Suppressor macrophage (primary cell): Measurements from ENCODE around the gene PRR5.
"Not testable (repeated sequence)": the region's sequence is repeated elsewhere in the genome, so short reads cannot be mapped to it uniquely, and the experiment has no call there.

Experiments
- DNase-seq, 4 experiments: peaks; one replicate each; pipeline ENCODE4 v3.0.0-alpha.2; 2020 to 2022

Gene PRR5

GRCh38 chr22:44676066-44676440 is 26.0 kb upstream of the PRR5 start:
- not testable (repeated sequence) for DNase-seq

DNA sequence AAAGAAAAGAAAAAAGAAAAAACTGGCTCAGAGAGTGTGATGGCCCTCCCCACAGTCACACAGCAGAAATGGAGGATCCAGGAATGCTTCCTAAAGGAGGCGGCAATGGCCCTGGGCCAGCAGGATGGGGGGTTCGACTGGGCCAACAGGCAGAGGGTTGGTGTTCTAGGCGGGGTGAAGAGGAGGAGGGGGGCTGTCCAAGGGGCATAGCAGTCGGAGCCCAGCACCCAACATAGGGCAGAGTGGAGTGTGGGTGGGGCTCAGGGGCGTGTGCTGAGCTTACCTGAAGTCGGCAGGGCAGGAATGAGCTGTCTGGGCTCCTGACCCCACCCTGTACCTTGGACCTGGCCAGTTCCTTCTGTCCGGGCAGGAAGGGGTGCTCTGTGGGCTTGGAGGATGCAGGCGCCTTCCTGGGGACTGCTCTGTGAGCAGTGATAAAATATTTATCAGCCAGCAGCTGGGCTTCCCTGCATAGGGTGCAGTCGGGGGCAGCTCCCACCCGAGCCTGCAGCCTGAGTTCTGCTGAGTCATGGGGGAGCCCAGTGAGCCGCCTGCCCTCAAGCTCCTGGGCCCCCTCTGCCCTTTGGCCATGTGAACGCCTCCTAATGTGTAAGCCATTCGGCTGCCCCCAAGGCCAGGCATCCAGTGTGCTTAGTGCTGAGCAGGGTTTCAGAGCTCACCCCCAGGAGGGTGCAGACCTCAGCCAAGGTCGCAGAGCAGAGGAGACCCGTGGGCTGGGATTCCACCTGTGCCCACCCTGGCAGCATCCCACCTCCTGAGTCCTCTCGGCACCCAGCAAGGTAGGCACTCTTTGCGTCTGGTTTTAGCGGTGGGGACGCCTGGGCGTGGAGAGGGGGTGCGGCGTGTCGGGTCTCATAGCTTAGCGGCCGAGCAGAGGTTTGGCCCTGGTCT is 25.3 kb upstream of the PRR5 start:
- peak in 2 of 4 experiments; percentile 27 to 36 for DNase-seq

DNA sequence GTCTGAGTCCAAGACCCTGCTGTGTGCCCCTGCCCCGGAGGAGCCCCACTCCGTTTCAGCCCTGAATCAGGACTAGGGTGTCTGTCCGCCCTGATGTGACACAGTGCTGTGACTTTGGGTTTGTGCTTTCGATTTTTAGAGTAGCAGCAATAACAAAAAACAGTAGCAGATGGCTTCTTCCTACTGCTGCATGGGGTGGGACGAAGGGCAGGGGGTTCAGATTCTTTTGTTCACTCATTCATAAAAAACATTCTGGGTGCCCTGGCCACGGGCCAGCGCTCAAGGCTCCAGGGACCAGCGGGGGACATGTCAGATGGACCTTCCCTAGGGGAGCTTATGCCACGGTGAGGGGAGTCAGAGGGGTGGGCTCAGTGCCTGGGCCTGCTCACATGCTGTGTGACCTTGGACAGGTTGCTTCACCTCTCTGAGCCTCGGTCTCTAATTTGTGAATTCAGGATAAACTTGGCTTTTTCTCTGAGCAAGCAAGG is 24.6 kb upstream of the PRR5 start:
- no peak for DNase-seq

GRCh38 chr22:44677871-44678555 is 24.0 kb upstream of the PRR5 start:
- no peak for DNase-seq

- no peak for DNase-seq
Observed at GRCh38 chr22:44678556-44679305, 23.3 kb upstream of the PRR5 start.

GRCh38 chr22:44679306-44679647 is 22.7 kb upstream of the PRR5 start:
- not testable (repeated sequence) for DNase-seq

GRCh38 chr22:44680058-44680457 is 21.9 kb upstream of the PRR5 start:
- no peak for DNase-seq

DNA sequence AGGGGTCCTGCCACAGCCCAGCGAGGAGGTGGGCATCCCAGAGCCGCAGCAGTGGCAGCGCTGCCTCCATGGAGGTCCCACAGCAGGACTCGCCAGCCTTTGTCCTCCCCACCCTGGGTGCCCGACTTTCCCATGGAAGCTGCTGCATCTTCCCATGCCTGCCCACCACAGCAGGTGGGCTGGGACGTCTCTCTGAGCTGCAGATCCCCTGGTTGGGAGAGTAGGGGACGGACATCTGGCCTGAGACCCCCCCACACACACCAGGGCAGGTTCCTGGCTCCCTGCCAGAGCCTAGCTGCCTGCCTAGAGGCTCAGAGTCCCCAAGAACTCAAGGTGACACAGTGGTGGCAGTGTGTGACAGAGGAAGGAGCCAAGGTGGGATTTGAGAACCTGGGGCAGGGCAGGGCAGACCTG is 21.5 kb upstream of the PRR5 start:
- no peak for DNase-seq

DNA sequence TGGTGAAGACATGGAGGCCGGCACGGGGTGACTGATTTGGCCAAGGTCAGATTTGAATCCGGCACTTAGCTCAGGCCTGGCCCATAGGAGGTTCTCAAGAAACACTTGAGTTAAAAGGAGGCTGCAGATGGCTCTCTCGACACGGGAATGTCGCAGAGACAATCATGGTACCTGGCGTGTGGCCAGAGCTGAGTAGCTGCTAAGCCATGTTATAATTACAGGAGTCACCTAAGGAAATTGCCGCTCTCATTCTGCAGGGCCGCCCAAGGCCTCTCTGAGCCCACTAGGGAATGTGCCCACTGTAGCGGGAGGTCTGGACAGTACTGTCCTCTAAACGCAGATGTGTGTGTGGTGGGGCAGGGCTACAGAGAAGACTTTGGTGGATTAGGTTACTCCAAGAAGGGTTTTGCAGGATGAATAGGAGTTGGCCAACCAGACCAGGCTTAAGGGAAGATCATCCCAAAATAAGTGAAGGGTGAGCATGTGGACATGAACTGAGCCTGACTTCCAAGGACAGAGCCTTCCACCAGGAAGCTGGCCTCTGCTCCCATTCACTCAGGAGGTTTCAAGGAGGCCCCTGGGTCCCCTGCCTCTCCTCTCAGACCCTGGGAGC is 19.3 kb upstream of the PRR5 start:
- DNase-seq, result no peak

GRCh38 chr22:44683237-44683636 is 18.8 kb upstream of the PRR5 start:
- no peak for DNase-seq

DNA sequence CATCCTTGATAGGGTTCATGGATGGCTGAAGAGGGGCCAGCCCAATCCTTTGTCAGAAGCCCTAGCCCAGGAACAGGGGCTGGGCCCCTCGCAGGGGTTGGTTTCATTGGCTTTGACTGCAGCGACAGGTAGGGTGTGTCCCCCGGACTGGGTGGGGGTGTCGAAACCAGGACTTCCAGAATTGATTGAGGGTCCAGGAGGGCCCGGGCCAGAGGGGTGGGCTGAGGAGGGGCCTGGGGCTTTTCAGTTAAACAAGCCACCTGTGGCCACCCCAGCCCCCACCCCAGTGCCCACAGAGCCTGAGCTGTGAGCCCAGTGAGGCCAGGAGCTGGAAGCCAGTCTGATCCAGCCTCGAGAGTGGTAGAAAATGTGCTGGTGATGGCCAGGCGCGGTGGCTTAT is 18.1 kb upstream of the PRR5 start:
- DNase-seq, result no peak

- peak; percentile 97 to 99 (median 98) for DNase-seq
Observed at GRCh38 chr22:44684506-44685383, 17.3 kb upstream of the PRR5 start.

DNA sequence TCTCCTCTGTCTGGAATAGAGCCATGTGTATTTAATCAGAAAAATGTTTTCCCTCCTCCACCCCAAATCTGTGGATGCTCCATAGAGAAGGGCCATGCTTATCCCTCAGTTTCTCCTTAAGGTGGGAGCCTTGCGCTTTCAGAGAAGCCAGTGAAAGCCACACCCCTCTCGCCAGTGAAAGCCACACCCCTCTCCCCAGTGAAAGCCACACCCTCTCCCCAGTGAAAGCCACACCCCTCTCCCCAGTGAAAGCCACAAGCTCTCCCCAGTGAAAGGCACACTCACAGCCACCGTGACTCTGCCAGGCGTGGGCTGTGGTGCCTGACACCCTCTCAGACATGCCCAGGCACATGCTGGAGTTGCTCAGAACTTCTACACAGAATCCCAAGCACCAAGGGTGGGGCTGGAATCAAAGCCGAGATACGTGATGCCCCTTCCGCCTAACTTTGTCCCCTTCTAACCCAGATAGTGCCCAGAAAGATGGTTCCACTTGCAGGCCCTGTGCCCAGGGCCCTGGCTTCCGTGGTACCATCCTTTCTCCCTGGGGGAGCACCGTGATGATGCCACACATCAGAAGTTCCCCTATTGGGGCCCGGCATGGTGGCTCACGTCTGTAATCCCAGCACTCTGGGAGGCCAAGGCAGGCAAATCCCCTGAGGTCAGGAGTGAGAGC is 16.5 kb upstream of the PRR5 start:
- DNase-seq, result peak; percentile 58 to 75 (median 73)

DNA sequence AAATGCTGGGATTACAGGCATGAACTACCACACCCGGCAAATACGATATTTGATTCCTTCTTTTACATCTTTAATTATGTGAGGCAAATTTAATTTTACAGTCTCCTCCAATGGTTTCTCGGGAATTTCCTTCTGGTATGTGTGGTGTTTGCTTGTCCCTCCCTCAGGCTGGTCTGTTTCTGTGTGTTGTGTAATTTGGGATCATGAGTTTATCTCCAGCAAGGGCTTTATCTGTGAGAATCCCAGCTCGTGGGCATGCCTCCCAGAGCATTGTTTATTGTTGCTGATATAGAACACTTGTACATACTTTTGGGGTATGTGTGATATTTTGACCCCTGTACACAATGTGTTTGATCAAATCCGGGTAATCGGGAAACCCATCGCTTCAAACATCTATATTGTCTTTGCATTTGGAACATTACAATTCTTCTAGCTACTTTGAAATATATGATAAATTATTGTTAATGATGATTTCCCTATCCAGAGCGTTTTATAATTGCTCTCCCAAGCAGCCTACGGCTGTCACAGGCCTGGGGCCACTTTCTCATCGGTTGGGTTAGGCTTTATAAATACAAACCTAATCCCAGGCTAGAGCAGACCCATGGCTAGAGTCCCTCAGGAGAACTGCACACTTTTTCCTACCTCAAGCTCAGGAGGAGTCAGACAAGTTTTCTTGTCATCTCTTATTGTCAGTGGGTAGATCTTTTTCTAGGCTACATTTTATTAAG is 15.0 kb upstream of the PRR5 start:
- no peak for DNase-seq

DNA sequence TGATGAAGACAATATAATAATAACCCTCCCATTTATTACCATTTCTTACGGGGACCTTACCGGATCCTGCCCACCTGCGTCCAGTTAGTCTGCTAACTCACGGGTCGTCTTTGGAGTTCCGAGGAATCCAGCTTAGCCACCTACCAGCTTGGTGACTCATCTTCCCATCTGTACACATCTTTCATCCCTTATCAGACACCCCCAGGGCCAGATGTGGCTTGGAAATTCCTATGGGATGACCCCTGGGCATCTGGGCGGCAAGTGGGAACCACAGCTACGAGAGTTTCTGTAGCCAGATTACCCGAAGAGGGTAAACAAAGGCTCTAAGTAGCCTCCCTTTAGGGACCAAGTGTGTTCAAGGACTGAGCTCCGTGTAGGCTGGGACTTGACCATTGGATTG is 12.8 kb upstream of the PRR5 start:
- DNase-seq, result no peak

- DNase-seq, result no peak
Observed at GRCh38 chr22:44689915-44690524, 12.0 kb upstream of the PRR5 start.

DNA sequence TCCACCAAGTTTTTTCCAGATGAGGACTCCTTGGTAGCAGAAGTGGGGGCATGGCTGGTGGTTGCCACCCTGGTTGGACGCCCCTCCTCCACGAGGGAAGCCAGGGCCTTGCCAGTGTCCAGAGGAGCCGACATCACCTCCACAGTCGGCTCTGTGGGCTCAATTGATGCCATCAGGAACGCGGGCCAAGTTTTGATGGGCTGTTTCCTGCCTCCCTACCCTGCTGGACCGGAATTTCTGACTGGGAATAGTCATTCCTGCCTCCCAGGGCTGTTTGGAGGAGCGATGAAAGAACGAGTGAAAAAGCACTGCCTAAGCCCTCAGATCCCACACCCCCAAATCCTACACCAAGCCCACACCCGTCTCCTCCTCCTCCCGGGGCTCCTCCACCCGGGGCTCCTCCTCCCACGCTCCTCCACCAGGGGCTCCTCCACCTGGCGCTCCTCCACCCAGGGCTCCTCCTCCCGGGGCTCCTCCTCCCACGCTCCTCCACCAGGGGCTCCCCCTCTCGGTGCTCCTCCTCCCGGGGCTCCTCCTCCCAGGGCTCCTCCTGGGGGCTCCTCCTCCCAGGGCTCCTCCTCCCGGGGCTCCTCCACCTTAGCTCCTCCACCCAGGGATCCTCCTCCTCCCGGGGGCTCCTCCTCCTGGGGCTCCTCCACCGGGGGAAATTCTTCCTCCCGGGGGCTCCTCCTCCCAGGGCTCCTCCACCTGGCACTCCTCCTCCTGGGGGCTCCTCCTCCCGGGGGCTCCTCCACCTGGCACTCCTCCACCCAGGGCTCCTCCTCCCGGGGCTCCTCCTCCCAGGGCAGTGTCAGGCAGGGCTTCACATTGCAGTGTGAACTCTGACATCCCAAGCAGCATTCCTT is 10.0 kb upstream of the PRR5 start:
- DNase-seq, result no peak

DNA sequence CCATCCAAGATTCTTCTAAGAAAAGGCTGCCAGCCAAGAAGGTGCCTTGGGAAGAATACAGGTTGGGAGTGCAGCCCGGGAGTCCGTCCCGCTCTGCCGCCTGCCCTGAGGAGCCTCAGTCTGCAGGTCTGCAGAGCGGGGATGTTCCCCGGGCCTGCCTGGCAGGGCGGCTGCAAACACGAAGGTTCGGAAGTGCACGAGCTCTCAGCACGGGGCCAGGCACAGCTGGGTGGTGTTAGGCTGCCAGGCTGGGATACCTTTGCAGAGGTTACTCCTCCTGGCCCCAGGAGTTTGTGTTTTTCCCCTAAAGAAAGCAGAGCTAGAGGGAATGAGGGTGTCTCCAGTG is 9.4 kb upstream of the PRR5 start:
- DNase-seq, result no peak

DNA sequence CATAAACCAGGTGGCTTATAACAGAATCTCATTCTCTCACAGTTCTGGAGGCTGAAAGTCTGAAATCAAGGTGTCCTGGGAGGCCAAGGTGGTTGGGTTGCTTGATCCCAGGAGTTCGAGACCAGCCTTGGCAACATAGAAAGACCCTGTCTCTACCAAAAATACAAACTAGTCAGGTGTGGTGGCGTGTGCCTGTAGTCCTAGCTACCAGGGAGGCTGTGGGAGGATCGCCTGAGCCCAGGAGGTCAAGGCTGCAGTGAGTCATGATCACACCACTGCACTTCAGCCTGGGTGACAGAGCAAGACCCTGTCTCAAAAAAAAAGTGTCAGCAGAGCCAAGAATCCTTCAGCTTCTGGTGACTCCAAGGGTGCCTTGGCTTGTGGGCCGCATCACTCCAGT is 8.9 kb upstream of the PRR5 start:
- peak in 2 of 4 experiments; percentile 57 to 60 for DNase-seq
